HG03469 (cell line): ENCODE data around the gene KCNQ1.

Experiments
- ATAC-seq: cut with Tn5 transposase; IDR thresholded peaks from one replicate; pipeline ENCODE4 v1.9.1; 2021; ENCODE audit warnings: mild to moderate bottlenecking, moderate library complexity, moderate number of reproducible peaks; ENCODE audit not compliant: unreplicated experiment

KCNQ1 gene

GRCh38 chr11:2837651-2838050 lies 392.8 kb downstream of the KCNQ1 start:
- ATAC-seq, result no peak

GRCh38 chr11:2838091-2838490 lies 393.3 kb downstream of the KCNQ1 start:
- no peak for ATAC-seq

- ATAC-seq, result no peak
Observed at GRCh38 chr11:2838676-2839294, 394.0 kb downstream of the KCNQ1 start.

- ATAC-seq, result no peak
Observed at GRCh38 chr11:2839395-2839943, 394.7 kb downstream of the KCNQ1 start.

GRCh38 chr11:2841411-2842190 lies 396.8 kb downstream of the KCNQ1 start:
- ATAC-seq, result no peak

- ATAC-seq, result no peak
Observed at GRCh38 chr11:2842876-2843275, 398.1 kb downstream of the KCNQ1 start.

- ATAC-seq, result no peak
Observed at GRCh38 chr11:2843551-2843950, 398.7 kb downstream of the KCNQ1 start.

- no peak for ATAC-seq
Observed at GRCh38 chr11:2844116-2844842, 399.5 kb downstream of the KCNQ1 start.

- ATAC-seq, result no peak
Observed at GRCh38 chr11:2844996-2845395, 400.2 kb downstream of the KCNQ1 start.

- no peak for ATAC-seq
Observed at GRCh38 chr11:2846056-2846455, 401.2 kb downstream of the KCNQ1 start.

- ATAC-seq, result no peak
Observed at GRCh38 chr11:2846470-2846869, 401.7 kb downstream of the KCNQ1 start.

- no peak for ATAC-seq
Observed at GRCh38 chr11:2847561-2847960, 402.8 kb downstream of the KCNQ1 start.

GRCh38 chr11:2848497-2848896 lies 403.7 kb downstream of the KCNQ1 start:
- ATAC-seq, result no peak

- ATAC-seq, result no peak
Observed at GRCh38 chr11:2849994-2850770, 405.4 kb downstream of the KCNQ1 start.

GRCh38 chr11:2853401-2853800 lies 408.6 kb downstream of the KCNQ1 start:
- no peak for ATAC-seq

- ATAC-seq, result no peak
Observed at GRCh38 chr11:2853997-2854560, 409.3 kb downstream of the KCNQ1 start.

- no peak for ATAC-seq
Observed at GRCh38 chr11:2855162-2855561, 410.4 kb downstream of the KCNQ1 start.

- no peak for ATAC-seq
Observed at GRCh38 chr11:2857276-2857675, 412.5 kb downstream of the KCNQ1 start.

- ATAC-seq, result no peak
Observed at GRCh38 chr11:2857918-2858317, 413.1 kb downstream of the KCNQ1 start.

- no peak for ATAC-seq
Observed at GRCh38 chr11:2858995-2859698, 414.3 kb downstream of the KCNQ1 start.
